Urinary bladder (tissue), 4 donors: Measurements from ENCODE around the gene TAB3. TPM values are rescaled to one million over a fixed set of nuclear protein-coding genes. Genes with fewer than 3 reads are reported as not detected.

Source experiments
- DNase-seq: peaks from one replicate; pipeline ENCODE4 v3.0.0-alpha.2; 2015; ENCODE audit errors: extremely low spot score
- H3K27ac ChIP-seq: one replicate; pipeline ENCODE4 v1.5.1; 2013; ENCODE audit warnings: low read depth, mild to moderate bottlenecking, moderate library complexity
- H3K36me3 ChIP-seq: one replicate; pipeline ENCODE4 v1.6.1; 2013; ENCODE audit warnings: mild to moderate bottlenecking, moderate library complexity; ENCODE audit not compliant: insufficient read depth
- H3K4me1 ChIP-seq: one replicate; pipeline ENCODE4 v1.6.1; 2013; ENCODE audit warnings: mild to moderate bottlenecking, moderate library complexity; ENCODE audit not compliant: insufficient read depth
- H3K4me3 ChIP-seq: one replicate; pipeline ENCODE4 v1.5.1; 2013; ENCODE audit warnings: low read depth, low read length
- WGBS: extraction: QIAGEN DNeasy Blood & Tissue Kit; methylation state at CpG from one replicate; pipeline ENCODE4 v1.1.7; 2013; 5-methylcytosine and 5-hydroxymethylcytosine counted together
- polyA plus RNA-seq: library from polyadenylated mRNA; stranded (reverse); fragments of 200-250 nt; gene quantifications from one replicate; pipeline ENCODE4 v1.2.3, GENCODE V29; 2013
- total RNA-seq: library from RNA; depleted of rRNA; stranded (reverse); fragments of >200 nt; gene quantifications from one replicate; pipeline ENCODE4 v1.2.3, GENCODE V29; 2014
- donor health status: healthy with polysubstance abuse.
- donor health status: healthy.

The TAB3 gene, protein sequence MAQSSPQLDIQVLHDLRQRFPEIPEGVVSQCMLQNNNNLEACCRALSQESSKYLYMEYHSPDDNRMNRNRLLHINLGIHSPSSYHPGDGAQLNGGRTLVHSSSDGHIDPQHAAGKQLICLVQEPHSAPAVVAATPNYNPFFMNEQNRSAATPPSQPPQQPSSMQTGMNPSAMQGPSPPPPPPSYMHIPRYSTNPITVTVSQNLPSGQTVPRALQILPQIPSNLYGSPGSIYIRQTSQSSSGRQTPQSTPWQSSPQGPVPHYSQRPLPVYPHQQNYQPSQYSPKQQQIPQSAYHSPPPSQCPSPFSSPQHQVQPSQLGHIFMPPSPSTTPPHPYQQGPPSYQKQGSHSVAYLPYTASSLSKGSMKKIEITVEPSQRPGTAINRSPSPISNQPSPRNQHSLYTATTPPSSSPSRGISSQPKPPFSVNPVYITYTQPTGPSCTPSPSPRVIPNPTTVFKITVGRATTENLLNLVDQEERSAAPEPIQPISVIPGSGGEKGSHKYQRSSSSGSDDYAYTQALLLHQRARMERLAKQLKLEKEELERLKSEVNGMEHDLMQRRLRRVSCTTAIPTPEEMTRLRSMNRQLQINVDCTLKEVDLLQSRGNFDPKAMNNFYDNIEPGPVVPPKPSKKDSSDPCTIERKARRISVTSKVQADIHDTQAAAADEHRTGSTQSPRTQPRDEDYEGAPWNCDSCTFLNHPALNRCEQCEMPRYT
- total RNA-seq, result 17.5 TPM
- 10.1 TPM for polyA plus RNA-seq

GRCh38 chrX:30889147-30890140 is at the start of gene TAB3:
TAB3 (minus strand) TSS chrX:30889254; CDS start chrX:30859588, 29,666 bp downstream.
- Histone ChIP-seq H3K36me3 (no peaks in the 10 kb centered on the region), H3K4me3 (peak within 1 kb of the TSS; percentile 87), H3K4me1 (no peaks in the 10 kb centered on the region), H3K27ac (peak within 1 kb of the TSS; percentile 82)
- peak; percentile 90 for DNase-seq
- WGBS, result under 1% methylated on average over 56 of the region's 62 CpGs

DNA sequence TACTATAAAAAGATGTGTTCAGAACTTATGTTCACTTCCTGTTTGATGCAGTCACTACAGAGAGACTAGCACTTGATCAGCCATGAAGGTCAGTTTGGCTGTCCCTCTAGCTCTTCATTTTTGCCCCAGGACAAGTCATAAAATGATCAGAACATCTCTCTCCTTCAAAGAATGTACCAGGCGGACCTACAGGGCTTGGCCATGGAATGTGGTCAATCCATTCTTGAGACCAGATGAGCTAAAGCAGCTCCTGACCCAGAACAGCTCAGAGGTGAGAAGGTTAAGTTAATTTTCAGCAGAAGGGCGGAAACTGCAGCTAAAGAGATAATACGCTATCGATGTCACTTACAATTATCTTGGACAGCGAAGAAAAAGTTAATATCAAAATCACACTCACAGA is 49.2 kb upstream of the TAB3 start:
- no peak overlapping the region for H3K4me3 ChIP-seq
- H3K36me3 ChIP-seq, result no peaks in the 10 kb centered on the region
- no peak for DNase-seq
- no peak overlapping the region for H3K27ac ChIP-seq
- H3K4me1 ChIP-seq, result no peaks in the 10 kb centered on the region
- WGBS, result 92% methylated on average over 5 of the region's 5 CpGs

GRCh38 chrX:30935985-30936384 is 46.9 kb upstream of the TAB3 start:
- WGBS, result 28% methylated on average over 2 of the region's 2 CpGs
- Histone ChIP-seq H3K4me3 (no peak overlapping the region), H3K27ac (no peak overlapping the region), H3K4me1 (no peaks in the 10 kb centered on the region), H3K36me3 (no peaks in the 10 kb centered on the region)
- DNase-seq, result no peak

DNA sequence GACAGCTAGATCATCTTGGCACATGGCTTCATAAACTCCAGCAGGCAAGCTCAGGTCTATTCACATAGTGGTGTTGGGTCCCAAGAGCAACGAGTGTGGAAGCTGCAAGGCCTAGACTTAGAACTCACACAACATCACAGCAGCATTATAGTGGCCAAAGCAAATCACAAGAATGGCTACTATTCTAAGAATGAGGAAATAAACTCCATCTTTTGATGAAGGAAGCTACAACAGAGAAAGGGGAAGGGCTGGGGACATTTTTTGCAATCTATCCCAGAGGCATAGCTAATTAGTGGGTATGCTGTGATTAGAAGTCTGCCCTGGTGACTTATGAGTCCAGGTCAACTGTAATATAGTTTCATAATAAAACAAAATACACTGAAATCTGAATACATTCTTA is 42.9 kb upstream of the TAB3 start:
- Histone ChIP-seq H3K36me3 (no peaks in the 10 kb centered on the region), H3K4me3 (no peak overlapping the region), H3K4me1 (no peaks in the 10 kb centered on the region), H3K27ac (no peak overlapping the region)
- WGBS, result 70% methylated on average over 1 of the region's 1 CpG
- DNase-seq, result no peak

GRCh38 chrX:30930679-30931078 is 41.6 kb upstream of the TAB3 start:
- 79% methylated on average over 6 of the region's 6 CpGs for WGBS
- no peaks in the 10 kb centered on the region for H3K4me1 ChIP-seq

GRCh38 chrX:30930143-30930542 is 41.1 kb upstream of the TAB3 start:
- WGBS, result 92% methylated on average over 1 of the region's 1 CpG
- no peaks in the 10 kb centered on the region for H3K4me1 ChIP-seq
- no peaks in the 10 kb centered on the region for H3K36me3 ChIP-seq
- no peak overlapping the region for H3K27ac ChIP-seq
- DNase-seq, result no peak
- no peak overlapping the region for H3K4me3 ChIP-seq

More at GRCh38 chrX:30930679-30931078, 41.6 kb upstream of the TAB3 start:
- Histone ChIP-seq H3K27ac (no peak overlapping the region), H3K36me3 (no peaks in the 10 kb centered on the region), H3K4me3 (no peak overlapping the region)
- DNase-seq, result no peak

DNA sequence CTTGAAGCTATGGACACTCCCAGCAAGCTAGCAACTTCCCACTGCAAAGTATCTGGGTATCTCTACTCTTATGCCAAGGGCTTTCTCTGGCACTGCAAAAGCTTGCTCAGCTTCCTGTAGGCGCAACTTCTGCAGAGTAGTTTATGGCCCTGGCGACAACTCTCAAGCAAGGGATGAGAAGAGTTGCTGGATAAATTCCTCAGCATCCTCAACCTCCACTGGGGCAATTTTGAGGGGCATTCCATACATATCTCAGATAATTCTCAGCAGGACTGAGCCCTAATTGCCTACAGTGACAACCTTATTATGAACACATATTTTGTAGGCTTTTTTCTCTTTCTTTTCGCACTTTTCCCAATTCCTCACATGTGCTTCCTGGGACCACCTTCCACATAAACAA is 31.2 kb upstream of the TAB3 start:
- 83% methylated on average over 3 of the region's 3 CpGs for WGBS
- Histone ChIP-seq H3K36me3 (no peaks in the 10 kb centered on the region), H3K4me3 (no peak overlapping the region), H3K4me1 (no peaks in the 10 kb centered on the region), H3K27ac (no peak overlapping the region)
- DNase-seq, result no peak

GRCh38 chrX:30918480-30918879 is 29.4 kb upstream of the TAB3 start:
- Histone ChIP-seq H3K36me3 (no peaks in the 10 kb centered on the region), H3K4me3 (no peak overlapping the region), H3K4me1 (no peaks in the 10 kb centered on the region), H3K27ac (no peak overlapping the region)
- 84% methylated on average over 1 of the region's 1 CpG for WGBS
- no peak for DNase-seq

GRCh38 chrX:30913492-30913891 is 24.4 kb upstream of the TAB3 start:
- Histone ChIP-seq H3K36me3 (no peaks in the 10 kb centered on the region), H3K27ac (no peak overlapping the region), H3K4me1 (no peaks in the 10 kb centered on the region), H3K4me3 (no peak overlapping the region)
- DNase-seq, result no peak
- WGBS, result 96% methylated on average over 2 of the region's 2 CpGs

DNA sequence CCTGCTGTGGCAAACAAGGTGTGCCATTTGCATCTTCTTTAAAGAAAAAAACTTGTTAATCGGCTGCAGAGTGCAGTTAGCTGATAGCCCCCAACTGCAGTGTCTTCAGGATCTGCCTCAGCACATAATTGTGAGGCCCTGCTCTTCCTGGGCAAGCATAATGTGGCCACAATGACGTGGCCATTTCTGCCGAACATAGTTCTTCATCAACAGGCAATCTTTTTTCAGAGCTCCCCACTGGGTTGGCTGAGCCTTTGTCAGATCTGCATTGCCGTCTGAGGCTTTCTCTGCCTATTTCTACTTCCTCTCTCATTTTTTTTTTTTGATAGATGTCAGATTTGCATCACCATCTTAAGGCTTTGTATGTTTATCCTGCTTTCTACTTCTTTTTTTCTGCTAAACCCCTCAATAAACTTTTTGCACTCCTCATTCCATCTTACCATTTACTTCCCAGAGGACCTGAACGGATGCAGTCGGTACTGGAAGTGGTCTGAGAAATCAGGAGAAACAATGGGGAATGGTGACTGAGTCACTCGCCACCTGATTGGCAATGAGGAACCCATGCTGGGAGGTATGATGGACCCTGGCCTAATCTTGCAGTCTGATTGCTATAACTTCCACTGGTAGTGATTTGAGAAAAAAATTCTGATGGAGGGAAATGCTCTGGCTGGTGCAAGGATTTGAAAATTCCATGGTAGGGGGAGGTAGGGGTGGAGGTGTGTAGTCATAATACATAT is 21.2 kb upstream of the TAB3 start:
- H3K27ac ChIP-seq, result no peak overlapping the region
- H3K4me1 ChIP-seq, result no peaks in the 10 kb centered on the region
- no peaks in the 10 kb centered on the region for H3K36me3 ChIP-seq
- no peak for DNase-seq
- 58% methylated on average over 7 of the region's 7 CpGs for WGBS
- H3K4me3 ChIP-seq, result no peak overlapping the region

DNA sequence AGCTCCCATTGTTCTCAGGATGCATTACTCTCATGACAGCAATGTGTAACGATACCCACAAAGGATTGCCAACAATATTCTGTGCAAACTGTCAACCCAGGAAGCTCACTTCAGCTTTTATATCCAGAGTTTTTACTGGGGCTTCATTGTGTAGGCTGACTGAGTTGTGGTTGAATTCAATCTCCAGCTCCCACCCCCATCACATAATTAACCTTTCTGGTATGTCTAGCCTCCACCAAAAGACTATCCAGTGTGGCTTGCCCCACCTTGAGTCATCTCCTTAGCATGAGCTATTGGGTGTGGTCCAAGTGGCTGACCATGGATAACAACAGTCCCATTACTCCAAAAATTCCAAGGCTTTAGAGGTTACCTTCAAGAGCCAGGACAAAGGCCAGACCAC is 17.7 kb upstream of the TAB3 start:
- DNase-seq, result no peak
- 95% methylated on average over 1 of the region's 1 CpG for WGBS
- no peaks in the 10 kb centered on the region for H3K4me1 ChIP-seq
- H3K27ac ChIP-seq, result no peak overlapping the region
- H3K4me3 ChIP-seq, result no peak overlapping the region
- H3K36me3 ChIP-seq, result no peaks in the 10 kb centered on the region

GRCh38 chrX:30905321-30905720 is 16.3 kb upstream of the TAB3 start:
- Histone ChIP-seq H3K4me3 (no peak overlapping the region), H3K4me1 (no peaks in the 10 kb centered on the region), H3K27ac (no peak overlapping the region), H3K36me3 (no peaks in the 10 kb centered on the region)
- 48% methylated on average over 1 of the region's 1 CpG for WGBS
- no peak for DNase-seq

GRCh38 chrX:30904632-30905031 is 15.6 kb upstream of the TAB3 start:
- Histone ChIP-seq H3K36me3 (no peaks in the 10 kb centered on the region), H3K4me1 (no peaks in the 10 kb centered on the region), H3K27ac (no peak overlapping the region), H3K4me3 (no peak overlapping the region)
- 43% methylated on average over 3 of the region's 3 CpGs for whole genome bisulfite sequencing
- no peak for DNase-seq
